H1 (cell line): ENCODE data around the gene HDAC9. TPM values are rescaled to one million over a fixed set of nuclear protein-coding genes. Genes with fewer than 3 reads are reported as not detected.

ENCODE experiments used
- CTCF ChIA-PET: fragments of 300-600 bp; sonication (Branson Sonifier 250); formaldehyde crosslinking; loops from one replicate; lab custom pipeline; 2021; ENCODE audit not compliant: partially characterized antibody; lab: Charles Lee
- POLR2A ChIA-PET: fragments of 300-600 bp; sonication (Branson Sonifier 250); formaldehyde crosslinking; loops from one replicate; lab custom pipeline; 2021; ENCODE audit warnings: inconsistent platforms; ENCODE audit not compliant: partially characterized antibody; lab: Charles Lee
- DNase-seq, 2 experiments: peaks; one replicate each; pipeline versions ENCODE4 v3.0.0 to v3.0.0-alpha.2; 2010 to 2022; ENCODE audit warnings: low spot score in 2 of 2, low read depth in 1 of 2, mixed read lengths in 1 of 2
- FAIRE-seq: peaks from 2 replicates; lab custom pipeline; 2011; peaks lifted over from hg19 to GRCh38; lab: Jason Lieb, UNC
- H2AFZ ChIP-seq: 2 replicates; pipeline ENCODE4 v1.8.1; 2012; ENCODE audit warnings: low read length, inconsistent platforms
- H2AK5ac ChIP-seq: 2 replicates; pipeline ENCODE4 v1.6.1; 2013; ENCODE audit warnings: low read depth, low read length
- H2BK120ac ChIP-seq: replicated peaks from 2 replicates; pipeline ENCODE3; 2013; ENCODE audit warnings: low read depth, low read length, inconsistent platforms
- H2BK12ac ChIP-seq: 2 replicates; pipeline ENCODE4 v1.6.1; 2013; ENCODE audit warnings: low read depth, low read length
- H2BK15ac ChIP-seq: 2 replicates; pipeline ENCODE4 v1.6.1; 2013; ENCODE audit warnings: low read length
- H2BK20ac ChIP-seq: 2 replicates; pipeline ENCODE4 v1.6.1; 2013; ENCODE audit warnings: low read length
- H2BK5ac ChIP-seq: 2 replicates; pipeline ENCODE4 v1.6.1; 2013; ENCODE audit warnings: low read depth, low read length
- H3K14ac ChIP-seq: 2 replicates; pipeline ENCODE4 v1.6.1; 2013; ENCODE audit warnings: inconsistent platforms; ENCODE audit not compliant: insufficient read length
- H3K18ac ChIP-seq: 2 replicates; pipeline ENCODE4 v1.6.1; 2013; ENCODE audit warnings: low read length; ENCODE audit errors: extremely low read depth
- H3K23ac ChIP-seq: 2 replicates; pipeline ENCODE4 v1.6.1; 2013; ENCODE audit warnings: inconsistent platforms; ENCODE audit not compliant: insufficient read length
- H3K23me2 ChIP-seq: 2 replicates; pipeline ENCODE4 v1.6.1; 2013; ENCODE audit warnings: low read depth, low read length
- H3K27ac ChIP-seq: 2 replicates; pipeline ENCODE4 v1.6.1; 2011; ENCODE audit warnings: low read depth, low read length, inconsistent platforms
- H3K27me3 ChIP-seq, 4 experiments: replicated peaks in 1 of 4; 1 replicate in 1 of 4; 2 replicates in 3 of 4; pipeline versions ENCODE4 v1.6.1 to v1.8.1; 2011 to 2013; ENCODE audit warnings: low read length in 3 of 4, mild to moderate bottlenecking in 3 of 4, inconsistent platforms in 2 of 4, mixed read lengths in 2 of 4, moderate library complexity in 1 of 4; ENCODE audit not compliant: control insufficient read depth in 3 of 4, insufficient read depth in 3 of 4; ENCODE audit errors: extremely low read depth in 1 of 4
- H3K36me3 ChIP-seq, 4 experiments: 2 replicates each; pipeline versions ENCODE4 v1.6.1 to v1.8.1; 2011 to 2013; ENCODE audit warnings: mild to moderate bottlenecking in 4 of 4, low read length in 3 of 4, moderate library complexity in 2 of 4, control low read depth in 1 of 4, inconsistent platforms in 1 of 4; ENCODE audit not compliant: insufficient read depth in 4 of 4, control insufficient read depth in 2 of 4
- H3K4ac ChIP-seq: replicated peaks from 2 replicates; pipeline ENCODE3; 2013; ENCODE audit warnings: low read length, low read depth, mixed read lengths, inconsistent platforms; ENCODE audit not compliant: insufficient read length
- H3K4me1 ChIP-seq, 4 experiments: replicated peaks in 1 of 4; 1 replicate in 1 of 4; 2 replicates in 3 of 4; pipeline versions ENCODE4 v1.6.1 to v1.8.1; 2011 to 2013; ENCODE audit warnings: low read length in 3 of 4, inconsistent platforms in 2 of 4, mixed read lengths in 1 of 4; ENCODE audit not compliant: insufficient read depth in 4 of 4, control insufficient read depth in 3 of 4
- H3K4me2 ChIP-seq, 2 experiments: 2 replicates each; pipeline versions ENCODE4 v1.6.1 to v1.8.1; 2011 to 2013; ENCODE audit warnings: low read depth in 2 of 2, low read length in 2 of 2, control low read depth in 1 of 2, inconsistent platforms in 1 of 2, mild to moderate bottlenecking in 1 of 2; ENCODE audit not compliant: insufficient read depth in 1 of 2
- H3K4me3 ChIP-seq, 4 experiments: fragments of 200-600, 300-600 bp in 1 of 4; sonication (generic), shearing (Covaris generic), sonication (Bioruptor Twin) in 1 of 4; 2 replicates each; pipeline versions ENCODE4 v1.5.1 to v1.8.1; 2011 to 2016; ENCODE audit warnings: low read length in 4 of 4, low read depth in 3 of 4, control low read depth in 2 of 4, inconsistent platforms in 2 of 4, mild to moderate bottlenecking in 2 of 4, mixed read lengths in 1 of 4, moderate library complexity in 1 of 4; ENCODE audit not compliant: insufficient read depth in 2 of 4; ENCODE audit errors: extremely low read depth in 1 of 4
- H3K56ac ChIP-seq: replicated peaks from 2 replicates; pipeline ENCODE3; 2013; ENCODE audit warnings: low read depth, mild to moderate bottlenecking, mixed read lengths, low read length, inconsistent platforms; ENCODE audit not compliant: insufficient read length
- H3K79me1 ChIP-seq: 2 replicates; pipeline ENCODE4 v1.6.1; 2013; ENCODE audit warnings: low read depth, low read length, control low read depth
- H3K79me2 ChIP-seq, 2 experiments: 2 replicates each; pipeline versions ENCODE4 v1.6.1 to v1.8.1; 2012 to 2013; ENCODE audit warnings: low read length in 2 of 2, mild to moderate bottlenecking in 2 of 2, inconsistent platforms in 1 of 2; ENCODE audit not compliant: insufficient read depth in 2 of 2, control insufficient read depth in 1 of 2
- H3K9ac ChIP-seq, 4 experiments: replicated peaks in 1 of 4; 1 replicate in 1 of 4; 2 replicates in 3 of 4; pipeline versions ENCODE4 v1.6.1 to v1.8.1; 2011 to 2013; ENCODE audit warnings: low read depth in 3 of 4, low read length in 3 of 4, control low read depth in 2 of 4, mild to moderate bottlenecking in 2 of 4, moderate library complexity in 2 of 4, inconsistent platforms in 1 of 4; ENCODE audit errors: extremely low read depth in 1 of 4
- H3K9me3 ChIP-seq, 2 experiments: 2 replicates each; pipeline versions ENCODE4 v1.6.1 to v1.8.1; 2012 to 2013; ENCODE audit warnings: mild to moderate bottlenecking in 2 of 2, moderate library complexity in 2 of 2, control low read depth in 1 of 2, inconsistent platforms in 1 of 2, low read depth in 1 of 2, low read length in 1 of 2, mixed read lengths in 1 of 2; ENCODE audit not compliant: insufficient read depth in 2 of 2
- H4K20me1 ChIP-seq, 2 experiments: replicated peaks in 1 of 2; 2 replicates each; pipeline versions ENCODE3 to v1.8.1; 2011 to 2013; ENCODE audit warnings: inconsistent platforms in 2 of 2, low read length in 2 of 2, mild to moderate bottlenecking in 1 of 2; ENCODE audit not compliant: insufficient read depth in 2 of 2, control insufficient read depth in 1 of 2
- H4K5ac ChIP-seq: 2 replicates; pipeline ENCODE4 v1.6.1; 2013; ENCODE audit warnings: low read length, low read depth, mixed read lengths, inconsistent platforms; ENCODE audit not compliant: insufficient read length
- H4K8ac ChIP-seq: 2 replicates; pipeline ENCODE4 v1.8.0; 2013; ENCODE audit warnings: mild to moderate bottlenecking, moderate library complexity, low read length, inconsistent platforms; ENCODE audit not compliant: insufficient read depth; ENCODE audit errors: extremely low read depth
- H4K91ac ChIP-seq: replicated peaks from 2 replicates; pipeline ENCODE3; 2013; ENCODE audit warnings: low read length, mixed read lengths, inconsistent platforms; ENCODE audit not compliant: insufficient read length
- BACH1 ChIP-seq: IDR thresholded peaks from 2 replicates; pipeline ENCODE4 v1.6.1; 2012; ENCODE audit warnings: low read length, improper control_type of control experiment
- CBX5 ChIP-seq: fragments of 300-800, 300-1000 bp; sonication (generic); IDR thresholded peaks from 2 replicates; pipeline ENCODE4 v1.7.1; 2016; ENCODE audit warnings: antibody characterized with exemption, low read length, low read depth
- CTBP2 ChIP-seq: IDR thresholded peaks from 2 replicates; pipeline ENCODE4 v1.7.0; 2011; ENCODE audit warnings: borderline replicate concordance, mild to moderate bottlenecking, moderate library complexity, mixed read lengths, low read length; ENCODE audit not compliant: insufficient read depth, insufficient read length
- CTCF ChIP-seq, 3 experiments: IDR thresholded peaks; 1 replicate in 2 of 3; 2 replicates in 1 of 3; pipeline versions ENCODE4 v1.5.1 to v1.6.1; 2011; ENCODE audit warnings: low read length in 3 of 3, mild to moderate bottlenecking in 3 of 3, inconsistent platforms in 2 of 3, low read depth in 1 of 3, moderate library complexity in 1 of 3; ENCODE audit not compliant: insufficient read depth in 1 of 3; ENCODE audit errors: control extremely low read depth in 1 of 3
- MAX ChIP-seq: IDR thresholded peaks from 2 replicates; pipeline ENCODE4 v1.6.1; 2012; ENCODE audit warnings: inconsistent platforms
- TBP ChIP-seq: IDR thresholded peaks from 2 replicates; pipeline ENCODE4 v1.6.1; 2011; ENCODE audit warnings: low read depth, low read length, improper control_type of control experiment
- WGBS, 2 experiments: shearing (Covaris generic) in 1 of 2; methylation state at CpG; one replicate each; pipeline versions ENCODE4 v1.1.6 to v1.1.7; 2013 to 2015; ENCODE audit warnings: low lambda C conversion rate in 2 of 2, mixed read lengths in 2 of 2, inconsistent platforms in 1 of 2, low coverage in 1 of 2, missing lambda C conversion rate in 1 of 2; ENCODE audit not compliant: insufficient replicate concordance in 2 of 2, insufficient coverage in 1 of 2, insufficient read length in 1 of 2; ENCODE audit errors: extremely low coverage in 1 of 2, missing lambda C conversion rate in 1 of 2; 5-methylcytosine and 5-hydroxymethylcytosine counted together
- polyA plus RNA-seq, 7 experiments: library from polyadenylated mRNA; depleted of rRNA in 3 of 7; stranded (reverse) in 5 of 7; unstranded in 2 of 7; fragments of >200 nt in 5 of 7; fragments of 200-250 nt in 2 of 7; gene quantifications; 1 replicate in 5 of 7; 2 replicates in 1 of 7; 4 replicates in 1 of 7; pipeline versions ENCODE4 v1.2.1 to v1.2.3, GENCODE V29; 2011 to 2013; ENCODE audit warnings: missing spikeins in 2 of 7, mixed read lengths in 2 of 7
- total RNA-seq: library from RNA; stranded (reverse); fragmentation: NEBNext Ultra II Directional; extraction: Animal tissue kit (Norgen Biotek cat#: 25700); gene quantifications from 2 replicates; pipeline ENCODE4 v1.2.1, GENCODE V29; 2021

Gene HDAC9
- total and polyA plus RNA-seq, 2 of the 8 experiments (the other 6 are each of a cell fraction or from before 2014, with no cell fraction given): 9.5 to 13.1 TPM

GRCh38 chr7:19023477-19023876, 527.9 kb downstream of the HDAC9 start:
- Histone ChIP-seq H4K5ac (no peak overlapping the region), H3K9ac (no peak overlapping the region), H4K20me1 (no peaks in the 10 kb centered on the region), H3K27ac (no peak overlapping the region), H2BK120ac (no peak overlapping the region), H2BK5ac (no peak overlapping the region), H4K8ac (no peak overlapping the region), H3K36me3 (no peaks in the 10 kb centered on the region), H3K4me3 (no peak overlapping the region), H3K23ac (no peak overlapping the region), H3K79me2 (no peaks in the 10 kb centered on the region), H3K14ac (no peak overlapping the region)
- FAIRE-seq (no peak), DNase-seq (no peak)
- TF ChIP-seq BACH1 (no peak), CTBP2 (no peak), TBP (no peak), CBX5 (no peak), MAX (no peak), CTCF (IDR thresholded peaks at IDR 0.05; ENCODE audit: control extremely low read depth in 1 of 3, insufficient read depth in 1 of 3, low read depth in 1 of 3, low read length in 3 of 3) (no peak)
- TF ChIP-seq, all 59 proteins: peak for 0
- Histone ChIP-seq H3K79me1 (no peaks in the 10 kb centered on the region), H2BK15ac (no peak overlapping the region), H3K27me3 (no peaks in the 10 kb centered on the region), H2BK20ac (no peak overlapping the region), H2AFZ (peak overlapping the region; percentile 34; the same call in 1 of the 2 replicates), H3K18ac (no peak overlapping the region), H3K23me2 (no peaks in the 10 kb centered on the region), H3K4me2 (no peak overlapping the region), H3K4me1 (no peaks in the 10 kb centered on the region), H3K4ac (no peak overlapping the region), H3K56ac (no peak overlapping the region), H2BK12ac (no peak overlapping the region), H3K9me3 (no peaks in the 10 kb centered on the region), H2AK5ac (no peak overlapping the region), H4K91ac (no peak overlapping the region)
- ChIA-PET CTCF (interaction anchor here (1.1 to 1.8 kb wide), 5 partner anchors 11 to 671 kb away, joined by 4 read pairs; no protein-coding TSS in a partner anchor), POLR2A (no interaction called here)
- 88% methylated on average over 3 of the region's 3 CpGs; no CpG with 5 or more reads in 1 of the 2 experiments for WGBS, 2 experiments
